NK-92 (cell line): ENCODE measurements around the gene TCF4.

Experiments
- DNase-seq: peaks from one replicate; lab custom pipeline; 2025; ENCODE audit not compliant: unreplicated experiment; lab: John Stamatoyannopoulos, UW

TCF4 gene

DNA sequence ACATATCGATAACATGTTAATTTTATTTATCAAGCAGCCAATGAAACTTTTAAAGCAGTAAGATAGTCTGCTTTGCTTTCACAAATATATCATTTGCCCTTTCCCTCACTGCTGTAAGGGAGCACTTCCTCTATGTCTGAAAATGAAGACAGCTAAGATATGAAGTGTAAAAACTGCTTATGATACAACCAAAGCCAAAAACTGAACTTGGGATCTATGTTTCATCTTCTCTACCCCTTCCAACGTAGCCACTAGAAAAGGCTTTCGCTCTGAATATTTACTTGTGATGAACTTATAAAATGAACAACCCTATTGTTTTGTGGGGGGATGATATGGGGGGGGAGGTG is 140.3 kb downstream of the TCF4 start:
- DNase-seq = no peak

DNA sequence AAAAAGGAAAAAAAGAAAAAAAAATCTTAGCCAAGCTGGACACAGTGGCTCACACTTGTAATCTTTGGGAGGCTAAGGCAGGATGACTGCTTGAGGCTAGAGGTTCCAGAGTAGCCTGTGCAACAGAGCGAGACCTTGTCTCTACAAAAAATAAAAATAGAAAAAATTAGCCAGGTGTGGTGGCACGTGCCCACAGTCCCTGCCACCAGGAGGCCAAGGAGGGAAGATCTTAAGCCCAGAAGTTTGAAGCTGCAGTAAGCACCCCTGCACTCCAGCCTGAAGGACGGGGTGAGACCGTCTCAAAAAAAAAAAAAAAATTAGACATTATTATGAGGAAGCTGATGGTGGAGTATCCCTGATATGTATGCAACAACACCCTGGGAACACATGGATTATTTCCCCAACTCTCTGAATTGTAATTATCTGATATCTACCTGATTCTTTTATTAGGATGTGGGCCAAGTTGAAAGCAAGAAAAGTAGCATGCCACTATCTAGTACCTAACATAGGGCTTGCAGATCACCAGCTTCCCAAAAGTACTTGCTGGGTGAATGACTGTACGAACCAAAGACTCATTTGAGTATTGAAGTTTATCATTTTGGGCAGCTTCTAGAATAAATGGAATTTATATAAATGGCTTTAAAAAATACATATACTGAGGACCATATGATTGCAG is 140.9 kb downstream of the TCF4 start:
- DNase-seq = no peak

- no peak for DNase-seq
These were observed 143.5 kb downstream of the TCF4 start for GRCh38 chr18:55444536-55444935.

DNA sequence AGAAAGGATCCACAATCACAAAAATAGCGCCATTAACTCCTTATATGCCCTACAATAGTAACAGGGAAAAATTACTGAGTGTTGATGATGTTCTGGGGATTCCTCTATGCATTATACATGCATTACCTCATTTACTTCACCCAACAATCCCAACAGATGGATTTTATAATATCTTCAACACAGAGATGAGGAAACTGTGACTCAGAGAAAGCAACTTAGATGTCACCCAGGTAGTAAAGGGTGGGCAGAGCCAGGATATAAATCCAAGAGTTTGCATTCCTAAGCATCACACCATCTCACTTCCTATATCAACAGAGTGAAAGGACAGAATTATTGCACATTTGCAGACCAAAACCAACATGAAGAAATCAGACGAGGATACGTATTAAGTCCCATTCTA is 144.2 kb downstream of the TCF4 start:
- no peak for DNase-seq

DNA sequence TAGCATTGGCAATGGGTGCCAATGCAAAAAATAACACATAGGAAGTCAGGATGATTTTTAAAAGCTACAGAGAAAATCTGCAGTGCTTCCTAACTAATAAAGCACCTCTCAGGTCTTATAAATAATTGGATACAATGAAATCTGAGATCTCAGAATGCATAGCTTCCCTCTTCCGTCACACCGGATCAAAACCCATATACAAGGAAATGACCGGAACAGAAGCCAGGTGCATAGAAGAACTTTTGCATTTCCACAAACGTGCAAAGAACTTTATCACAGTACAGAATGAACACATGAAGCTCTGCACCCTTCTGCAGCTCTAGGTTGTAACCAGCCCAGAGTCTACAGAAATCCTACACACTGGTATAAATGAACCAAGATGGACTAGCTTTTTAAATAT is 145.4 kb downstream of the TCF4 start:
- DNase-seq = no peak

- no peak for DNase-seq
These were observed 147.0 kb downstream of the TCF4 start for GRCh38 chr18:55440988-55441387.

GRCh38 chr18:55439056-55439455 is 148.9 kb downstream of the TCF4 start:
- no peak for DNase-seq

DNA sequence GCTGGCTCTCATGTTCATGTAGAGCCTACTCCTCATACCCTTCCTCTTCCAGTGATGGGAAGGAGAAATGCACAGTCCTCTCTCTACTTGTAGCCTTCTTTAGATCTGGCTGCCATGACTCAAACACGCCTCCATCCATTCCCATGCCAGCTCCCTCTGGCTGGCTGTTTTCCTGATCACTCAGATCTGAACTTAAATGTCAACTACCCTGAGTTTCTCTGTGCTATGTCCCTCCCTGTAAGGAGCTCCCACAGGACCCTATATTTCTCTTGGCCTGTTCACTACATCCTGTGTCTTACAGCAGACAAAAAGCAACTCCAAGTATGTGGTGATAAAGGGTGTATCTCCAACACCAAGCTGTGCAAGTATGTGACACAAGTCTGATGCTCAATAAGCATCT is 152.4 kb downstream of the TCF4 start:
- DNase-seq = no peak

DNA sequence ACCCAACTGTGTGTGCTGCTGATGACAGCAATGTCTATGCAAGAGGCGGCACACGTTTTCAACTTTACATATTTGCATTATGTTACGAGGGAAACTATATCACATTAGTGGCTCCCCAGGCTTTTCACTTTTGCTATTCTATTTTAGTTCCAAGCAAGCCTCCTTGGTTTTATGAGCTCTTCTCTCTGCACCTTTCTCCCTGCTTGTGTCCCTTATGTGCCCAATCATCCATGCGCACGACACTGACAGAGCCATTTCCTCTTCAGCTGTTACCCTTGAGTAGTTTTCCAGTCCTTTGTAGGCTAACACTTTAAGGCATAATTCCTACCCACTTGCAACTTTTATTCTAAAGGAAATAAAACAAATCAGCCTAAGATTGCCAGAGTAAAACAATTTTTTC is 154.3 kb downstream of the TCF4 start:
- no peak for DNase-seq

GRCh38 chr18:55433140-55433539 is 154.9 kb downstream of the TCF4 start:
- DNase-seq = no peak

- DNase-seq = no peak
These were observed 155.5 kb downstream of the TCF4 start for GRCh38 chr18:55432307-55433040.

- DNase-seq = no peak
These were observed 158.0 kb downstream of the TCF4 start for GRCh38 chr18:55430026-55430425.

- DNase-seq = no peak
These were observed 160.0 kb downstream of the TCF4 start for GRCh38 chr18:55427951-55428350.

DNA sequence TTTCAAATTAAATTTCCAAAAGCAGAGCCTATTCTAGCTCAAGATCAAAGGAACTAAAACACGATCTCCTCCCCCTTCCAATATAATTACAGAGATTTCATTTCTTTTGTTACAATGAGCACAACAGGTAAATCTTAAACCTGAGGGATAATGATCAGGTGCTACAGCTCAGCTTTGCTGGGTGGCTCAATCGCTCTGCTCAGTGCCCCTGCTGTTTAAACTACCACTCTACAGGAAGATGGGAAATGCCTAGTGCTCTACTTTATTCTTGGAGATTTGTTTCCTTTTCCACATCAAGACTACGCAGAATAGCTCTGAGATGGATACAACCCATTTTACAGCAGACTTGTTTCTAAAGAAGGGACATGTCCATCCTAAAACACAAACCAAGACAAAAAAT is 162.3 kb downstream of the TCF4 start:
- no peak for DNase-seq

GRCh38 chr18:55422456-55423180 is 165.4 kb downstream of the TCF4 start:
- no peak for DNase-seq

- DNase-seq = no peak
These were observed 166.2 kb downstream of the TCF4 start for GRCh38 chr18:55421615-55422419.

- DNase-seq = no peak
These were observed 166.7 kb downstream of the TCF4 start for GRCh38 chr18:55421308-55421614.

- DNase-seq = no peak
These were observed 167.2 kb downstream of the TCF4 start for GRCh38 chr18:55420665-55421307.

- no peak for DNase-seq
These were observed 167.9 kb downstream of the TCF4 start for GRCh38 chr18:55419947-55420664.

- DNase-seq = no peak
These were observed 168.7 kb downstream of the TCF4 start for GRCh38 chr18:55419132-55419946.
